ENCODE measurements around the gene AMBP. TPM values are rescaled to one million over a fixed set of nuclear protein-coding genes. Genes with fewer than 3 reads are reported as not detected.
A peak's percentile ranks its signal among the peaks of the same experiment; 100 is the strongest.

AMBP gene
- polyA plus RNA-seq, result 1 to 10 TPM in 3 of 4 donors, under 1 TPM in 1; 0.81 to 1.9 (median 1.8) TPM
- long read RNA-seq, donor 1, partial matches to known transcripts, result 0 of 1 reads
- long read RNA-seq, donor 1, other reads (novel, unspliced or antisense), result 0 of 1 reads
- long read RNA-seq, donor 2, partial matches to known transcripts, result 0 of 4 reads
- long read RNA-seq, donor 2, other reads (novel, unspliced or antisense), result 0 of 4 reads
- long read RNA-seq, donor 3, partial matches to known transcripts, result 0 of 2 reads
- long read RNA-seq, donor 3, other reads (novel, unspliced or antisense), result 0 of 2 reads
- long read RNA-seq, donor 4, result 0 reads
- long read RNA-seq, donor 5, partial matches to known transcripts, result 0 of 1 reads
- long read RNA-seq, donor 5, other reads (novel, unspliced or antisense), result 0 of 1 reads
- long read RNA-seq, donor 6, partial matches to known transcripts, result 0 of 3 reads
- long read RNA-seq, donor 6, other reads (novel, unspliced or antisense), result 0 of 3 reads
- long read RNA-seq, donor 7, result 0 reads
- long read RNA-seq, donor 8, result 0 reads
- long read RNA-seq, donor 9, partial matches to known transcripts, result 0 of 1 reads
- long read RNA-seq, donor 9, other reads (novel, unspliced or antisense), result 0 of 1 reads
- long read RNA-seq, donor 10, partial matches to known transcripts, result 0 of 1 reads
- long read RNA-seq, donor 10, other reads (novel, unspliced or antisense), result 0 of 1 reads

DNA sequence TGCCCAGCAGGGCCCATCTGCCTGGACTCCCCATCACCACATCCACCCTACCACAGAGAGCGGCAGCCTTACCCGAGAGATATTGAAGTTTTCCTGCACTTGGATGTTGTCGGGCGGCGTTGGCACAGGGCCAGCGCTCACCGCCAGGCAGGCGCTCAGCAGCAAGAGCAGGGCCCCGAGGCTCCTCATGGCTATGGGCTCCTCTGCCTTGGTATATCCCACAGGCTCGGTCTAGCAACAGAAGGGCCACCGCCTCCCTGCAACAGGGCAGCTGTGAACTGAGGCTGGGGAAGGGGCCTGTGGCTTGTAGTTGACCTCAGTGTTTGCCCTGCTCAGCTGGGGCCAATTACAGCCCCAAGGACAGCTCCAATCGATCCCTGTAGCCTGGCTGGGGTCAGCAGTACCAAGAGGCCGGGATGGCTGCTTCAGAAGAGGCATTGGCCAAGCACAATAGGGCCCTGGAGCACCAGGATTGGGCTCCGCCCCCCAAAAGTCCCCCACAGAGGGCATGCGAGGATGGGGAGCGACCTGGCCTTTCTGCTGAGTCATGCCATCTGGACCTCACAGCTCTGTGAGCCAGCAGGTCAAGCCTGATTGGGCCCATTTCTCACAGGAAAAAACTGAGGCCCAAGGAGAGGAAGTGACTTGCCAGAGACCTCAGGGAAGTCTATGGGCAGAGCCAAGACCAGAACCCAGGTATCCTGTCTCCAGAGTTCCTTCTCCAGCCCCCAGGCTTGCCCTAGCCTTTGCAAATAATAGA is at the start of gene AMBP:
TSS of gene AMBP (minus strand) at position 280 of the 760 bp plus-strand sequence. CDS start at position 189, 91 bp downstream.
- FAIRE-seq, result no peak
- Histone ChIP-seq H3K4me3 (ENCODE audit: low read depth in 1 of 3, low read length in 3 of 3) (no peak within 1 kb of the TSS), H3K9me3 (ENCODE audit: control insufficient read depth in 2 of 2, insufficient read depth in 1 of 2, low read depth in 1 of 2, low read length in 1 of 2) (no peaks in the 10 kb centered on the region), H3K36me3 (ENCODE audit: control insufficient read depth in 3 of 3, insufficient read depth in 2 of 3, low read depth in 1 of 3, low read length in 3 of 3) (no peaks in the 10 kb centered on the region), H3K4me1 (ENCODE audit: control insufficient read depth in 3 of 3, insufficient read depth in 2 of 3, low read depth in 1 of 3, low read length in 2 of 3) (peaks cover 0 to 52% (median 8%) of the 10 kb centered on the region in 3 donors), H3K27ac (ENCODE audit: low read depth in 1 of 3, low read length in 2 of 3) (no peak within 1 kb of the TSS), H3K27me3 (ENCODE audit: control insufficient read depth in 3 of 3, insufficient read depth in 3 of 3, low read length in 3 of 3) (no peaks in the 10 kb centered on the region)
- WGBS, 3 donors, result 23 to 56% (median 36%) methylated on average over 16 of the region's 16 CpGs
- peak; percentile 49 to 64 for DNase-seq

DNA sequence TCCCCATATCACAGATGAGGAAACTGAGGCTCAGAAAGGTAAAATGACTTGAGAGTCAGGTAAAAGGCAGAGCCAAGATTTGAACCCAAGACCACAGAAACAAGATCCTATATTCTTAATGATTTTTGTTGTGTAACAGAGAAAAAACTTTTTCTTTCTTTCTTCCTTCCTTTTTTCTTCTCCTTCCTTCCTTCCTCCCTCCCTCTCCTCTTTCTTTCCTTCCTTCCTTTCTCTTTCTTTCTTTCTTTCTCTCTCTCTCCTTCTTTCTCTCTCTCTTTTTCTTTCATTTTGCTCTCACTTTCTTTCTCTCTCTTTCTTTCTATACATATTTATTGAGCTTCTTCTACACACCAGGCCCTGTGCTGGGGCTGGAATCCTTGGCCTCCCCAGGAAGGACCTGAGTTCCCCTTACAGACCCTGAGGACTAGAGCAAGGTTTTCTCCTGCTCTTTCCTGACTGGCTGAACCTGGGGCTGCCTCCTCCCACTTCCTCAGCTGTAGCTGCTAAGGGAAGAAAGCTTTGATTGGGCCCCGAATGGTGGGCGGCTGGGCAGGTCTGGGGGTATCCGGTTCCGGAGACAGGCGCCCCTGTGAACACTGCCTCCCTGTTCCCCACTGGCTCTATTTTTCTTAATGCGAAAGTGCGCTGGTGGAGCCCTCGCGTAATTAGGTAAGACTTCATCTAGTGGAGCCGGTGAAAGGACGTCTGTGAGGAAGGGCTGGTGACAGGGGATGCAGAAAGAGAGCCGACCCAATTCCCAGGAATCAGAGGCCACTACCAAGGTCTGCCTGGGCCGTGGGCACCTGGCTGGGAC is 48.4 kb upstream of the AMBP start:
- Histone ChIP-seq H3K27me3 (ENCODE audit: control insufficient read depth in 3 of 3, insufficient read depth in 3 of 3, low read length in 3 of 3) (peaks cover 0 to 4% (median 0%) of the 10 kb centered on the region in 3 donors), H3K4me3 (ENCODE audit: low read depth in 1 of 3, low read length in 3 of 3) (no peak overlapping the region), H3K27ac (ENCODE audit: low read depth in 1 of 3, low read length in 2 of 3) (no peak overlapping the region), H3K9me3 (ENCODE audit: control insufficient read depth in 2 of 2, insufficient read depth in 1 of 2, low read depth in 1 of 2, low read length in 1 of 2) (peaks cover 0 to 9% of the 10 kb centered on the region in 2 donors), H3K4me1 (ENCODE audit: control insufficient read depth in 3 of 3, insufficient read depth in 2 of 3, low read depth in 1 of 3, low read length in 2 of 3) (peaks cover 0 to 25% (median 0%) of the 10 kb centered on the region in 3 donors), H3K36me3 (ENCODE audit: control insufficient read depth in 3 of 3, insufficient read depth in 2 of 3, low read depth in 1 of 3, low read length in 3 of 3) (no peaks in the 10 kb centered on the region)
- WGBS, 3 donors, result 74 to 87% (median 79%) methylated on average over 13 of the region's 13 CpGs
- no peak for DNase-seq
- FAIRE-seq, result no peak

GRCh38 chr9:114125476-114126013 is 47.4 kb upstream of the AMBP start:
- H3K4me3 ChIP-seq (ENCODE audit: low read depth in 1 of 3, low read length in 3 of 3), result no peak overlapping the region
- FAIRE-seq (no peak), DNase-seq (no peak)
- peaks cover 0 to 4% (median 0%) of the 10 kb centered on the region in 3 donors for H3K27me3 ChIP-seq (ENCODE audit: control insufficient read depth in 3 of 3, insufficient read depth in 3 of 3, low read length in 3 of 3)
- peaks cover 0 to 30% (median 0%) of the 10 kb centered on the region in 3 donors for H3K4me1 ChIP-seq (ENCODE audit: control insufficient read depth in 3 of 3, insufficient read depth in 2 of 3, low read depth in 1 of 3, low read length in 2 of 3)
- H3K27ac ChIP-seq (ENCODE audit: low read depth in 1 of 3, low read length in 2 of 3), result no peak overlapping the region
- WGBS, 3 donors, result 68 to 91% (median 84%) methylated on average over 10 of the region's 10 CpGs
- H3K36me3 ChIP-seq (ENCODE audit: control insufficient read depth in 3 of 3, insufficient read depth in 2 of 3, low read depth in 1 of 3, low read length in 3 of 3), result no peaks in the 10 kb centered on the region
- peaks cover 0 to 9% of the 10 kb centered on the region in 2 donors for H3K9me3 ChIP-seq (ENCODE audit: control insufficient read depth in 2 of 2, insufficient read depth in 1 of 2, low read depth in 1 of 2, low read length in 1 of 2)

DNA sequence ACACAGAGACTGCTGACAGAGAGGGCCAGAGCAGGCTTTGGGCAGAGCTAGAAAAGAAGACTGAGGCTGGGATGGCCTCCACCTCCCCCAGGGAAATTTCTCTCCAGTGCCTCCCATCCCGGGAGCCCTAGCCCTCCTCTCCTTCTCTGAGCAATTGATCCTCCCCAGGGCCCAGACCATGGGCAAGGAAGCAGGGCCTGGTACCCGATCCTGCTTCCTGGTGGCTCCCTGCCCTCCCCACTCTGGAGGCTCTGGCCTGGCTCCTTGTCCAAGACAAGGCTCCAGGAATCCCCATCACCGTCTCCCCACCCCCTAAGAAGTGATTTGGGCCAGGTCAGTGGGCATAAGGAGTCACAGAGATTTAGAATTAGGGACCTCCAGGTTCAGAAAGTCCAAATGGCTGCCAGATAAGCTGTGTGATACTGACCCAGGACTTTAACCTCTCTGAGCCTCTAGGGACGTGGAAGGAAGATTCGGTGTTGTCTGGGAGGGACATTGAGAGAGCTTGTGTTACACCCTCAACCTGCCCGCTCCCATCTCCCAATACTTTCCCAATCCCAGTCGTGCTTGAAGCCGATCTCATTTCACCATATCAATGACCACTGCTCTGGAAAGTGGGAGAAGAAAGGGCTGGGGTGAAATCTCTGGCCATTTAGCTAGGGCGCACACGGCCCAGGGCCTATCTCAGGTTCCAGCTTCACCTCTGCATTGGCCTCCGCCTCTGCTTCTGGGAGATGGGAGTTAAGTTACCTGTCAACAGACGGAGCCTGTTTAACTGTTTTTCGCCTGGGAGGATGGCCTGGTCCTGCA is 46.8 kb upstream of the AMBP start:
- Histone ChIP-seq H3K4me1 (ENCODE audit: control insufficient read depth in 3 of 3, insufficient read depth in 2 of 3, low read depth in 1 of 3, low read length in 2 of 3) (peaks cover 0 to 35% (median 0%) of the 10 kb centered on the region in 3 donors), H3K36me3 (ENCODE audit: control insufficient read depth in 3 of 3, insufficient read depth in 2 of 3, low read depth in 1 of 3, low read length in 3 of 3) (no peaks in the 10 kb centered on the region), H3K27me3 (ENCODE audit: control insufficient read depth in 3 of 3, insufficient read depth in 3 of 3, low read length in 3 of 3) (peaks cover 0 to 1% (median 0%) of the 10 kb centered on the region in 3 donors), H3K4me3 (ENCODE audit: low read depth in 1 of 3, low read length in 3 of 3) (no peak overlapping the region), H3K9me3 (ENCODE audit: control insufficient read depth in 2 of 2, insufficient read depth in 1 of 2, low read depth in 1 of 2, low read length in 1 of 2) (peaks cover 0 to 9% of the 10 kb centered on the region in 2 donors), H3K27ac (ENCODE audit: low read depth in 1 of 3, low read length in 2 of 3) (no peak overlapping the region)
- FAIRE-seq, result no peak
- 78 to 86% (median 79%) methylated on average over 13 of the region's 13 CpGs for WGBS, 3 donors
- no peak for DNase-seq

DNA sequence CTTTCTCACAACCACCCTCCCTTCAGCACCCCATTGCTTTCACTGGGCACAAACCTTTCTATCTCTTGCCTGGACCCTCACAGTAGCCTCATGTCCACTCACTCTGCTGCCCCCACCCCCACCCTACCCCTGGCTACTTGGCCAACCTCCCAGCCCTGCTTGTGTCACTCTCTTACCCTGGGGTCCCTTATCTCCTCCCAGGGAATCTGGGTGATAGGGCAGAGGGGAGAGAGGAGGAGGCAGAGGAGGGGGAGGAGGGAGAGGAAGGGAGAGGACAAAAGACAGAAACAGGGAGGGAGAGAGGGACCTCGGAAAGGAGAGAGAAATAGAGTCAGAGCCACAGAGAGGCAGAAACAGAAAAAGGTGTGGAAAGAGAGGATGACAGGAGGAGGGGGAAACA is 46.0 kb upstream of the AMBP start:
- Histone ChIP-seq H3K4me3 (ENCODE audit: low read depth in 1 of 3, low read length in 3 of 3) (no peak overlapping the region), H3K27me3 (ENCODE audit: control insufficient read depth in 3 of 3, insufficient read depth in 3 of 3, low read length in 3 of 3) (peaks cover 0 to 1% (median 0%) of the 10 kb centered on the region in 3 donors), H3K9me3 (ENCODE audit: control insufficient read depth in 2 of 2, insufficient read depth in 1 of 2, low read depth in 1 of 2, low read length in 1 of 2) (peaks cover 0 to 9% of the 10 kb centered on the region in 2 donors), H3K27ac (ENCODE audit: low read depth in 1 of 3, low read length in 2 of 3) (no peak overlapping the region), H3K4me1 (ENCODE audit: control insufficient read depth in 3 of 3, insufficient read depth in 2 of 3, low read depth in 1 of 3, low read length in 2 of 3) (peaks cover 0 to 40% (median 0%) of the 10 kb centered on the region in 3 donors), H3K36me3 (ENCODE audit: control insufficient read depth in 3 of 3, insufficient read depth in 2 of 3, low read depth in 1 of 3, low read length in 3 of 3) (no peaks in the 10 kb centered on the region)
- FAIRE-seq, result no peak
- DNase-seq, result no peak
- WGBS, 3 donors, result 44 to 67% (median 62%) methylated on average over 1 of the region's 1 CpG

GRCh38 chr9:114123031-114123977 is 45.2 kb upstream of the AMBP start:
- Histone ChIP-seq H3K27ac (ENCODE audit: low read depth in 1 of 3, low read length in 2 of 3) (no peak overlapping the region), H3K4me1 (ENCODE audit: control insufficient read depth in 3 of 3, insufficient read depth in 2 of 3, low read depth in 1 of 3, low read length in 2 of 3) (peaks cover 0 to 48% (median 0%) of the 10 kb centered on the region in 3 donors), H3K4me3 (ENCODE audit: low read depth in 1 of 3, low read length in 3 of 3) (no peak overlapping the region), H3K9me3 (ENCODE audit: control insufficient read depth in 2 of 2, insufficient read depth in 1 of 2, low read depth in 1 of 2, low read length in 1 of 2) (peaks cover 0 to 9% of the 10 kb centered on the region in 2 donors), H3K27me3 (ENCODE audit: control insufficient read depth in 3 of 3, insufficient read depth in 3 of 3, low read length in 3 of 3) (peaks cover 0 to 1% (median 0%) of the 10 kb centered on the region in 3 donors), H3K36me3 (ENCODE audit: control insufficient read depth in 3 of 3, insufficient read depth in 2 of 3, low read depth in 1 of 3, low read length in 3 of 3) (no peaks in the 10 kb centered on the region)
- DNase-seq, result peak in 1 of 2 donors; percentile 58
- 63 to 82% (median 63%) methylated on average over 9 of the region's 9 CpGs for WGBS, 3 donors
- FAIRE-seq, result no peak

All from small intestine (tissue), 16 donors.